ENCODE measurements around the gene KIAA1217. TPM values are rescaled to one million over a fixed set of nuclear protein-coding genes. Genes with fewer than 3 reads are reported as not detected.

The KIAA1217 gene
- polyA plus RNA-seq, 2 donors = 18.3 to 22.2 TPM

DNA sequence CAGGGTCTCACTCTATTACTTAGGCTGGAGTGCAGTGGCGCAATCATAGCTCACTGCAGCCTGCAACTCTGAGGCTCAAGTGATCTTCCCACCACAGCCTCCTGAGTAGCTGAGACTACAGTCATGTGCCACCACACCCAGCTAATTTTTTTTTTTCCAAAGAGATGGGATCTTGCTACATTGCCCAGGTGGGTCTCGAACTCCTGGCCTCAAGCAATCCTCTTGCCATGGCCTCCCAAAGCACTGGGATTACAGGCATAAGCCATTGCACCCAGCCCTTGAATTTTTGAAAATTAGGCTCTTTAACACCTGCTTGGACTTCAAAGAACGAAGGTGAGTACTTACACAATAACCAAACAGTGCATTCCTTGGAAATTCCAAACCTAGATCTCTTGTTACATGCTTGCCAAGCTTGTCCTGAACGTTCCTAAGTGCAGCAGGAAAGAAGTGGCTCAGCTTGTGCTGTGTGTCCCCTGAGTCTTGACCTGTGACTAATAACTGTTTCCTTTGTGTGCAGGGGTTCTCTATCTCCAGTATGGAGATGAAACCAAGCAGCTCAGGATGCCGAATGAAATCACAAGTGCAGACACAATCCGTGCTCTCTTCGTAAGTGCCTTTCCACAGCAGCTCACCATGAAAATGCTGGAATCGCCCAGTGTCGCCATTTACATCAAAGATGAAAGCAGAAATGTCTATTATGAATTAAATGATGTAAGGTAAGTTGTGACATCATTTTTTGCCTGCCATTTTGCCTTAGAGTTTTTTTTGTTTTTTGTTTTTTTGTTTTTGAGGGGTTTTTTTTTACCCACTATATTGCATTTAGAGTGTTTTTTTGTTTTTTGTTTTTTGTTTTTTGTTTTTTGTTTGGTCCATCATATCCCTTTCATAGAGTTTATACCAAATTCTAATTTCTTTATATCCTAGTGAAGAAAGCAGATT lies 223.8 kb downstream of the KIAA1217 start:
- Histone ChIP-seq H3K27me3 (ENCODE audit: control insufficient read depth in 1 of 2, insufficient read depth in 2 of 2, low read length in 2 of 2) (no peaks in the 10 kb centered on the region), H3K9me3 (ENCODE audit: control insufficient read depth in 2 of 2, insufficient read depth in 1 of 2, low read depth in 1 of 2, low read length in 1 of 2) (no peaks in the 10 kb centered on the region), H3K4me1 (ENCODE audit: control insufficient read depth in 2 of 2, insufficient read depth in 2 of 2, low read length in 1 of 2) (peaks cover 0 to 3% of the 10 kb centered on the region in 2 donors), H3K27ac (ENCODE audit: low read depth in 2 of 2, low read length in 1 of 2) (no peak overlapping the region), H3K36me3 (ENCODE audit: control insufficient read depth in 2 of 2, insufficient read depth in 2 of 2, low read length in 1 of 2) (no peaks in the 10 kb centered on the region), H3K4me3 (ENCODE audit: low read depth in 1 of 2, low read length in 2 of 2) (no peak overlapping the region)
- 78 to 80% methylated on average over 9 of the region's 9 CpGs for WGBS, 2 donors

DNA sequence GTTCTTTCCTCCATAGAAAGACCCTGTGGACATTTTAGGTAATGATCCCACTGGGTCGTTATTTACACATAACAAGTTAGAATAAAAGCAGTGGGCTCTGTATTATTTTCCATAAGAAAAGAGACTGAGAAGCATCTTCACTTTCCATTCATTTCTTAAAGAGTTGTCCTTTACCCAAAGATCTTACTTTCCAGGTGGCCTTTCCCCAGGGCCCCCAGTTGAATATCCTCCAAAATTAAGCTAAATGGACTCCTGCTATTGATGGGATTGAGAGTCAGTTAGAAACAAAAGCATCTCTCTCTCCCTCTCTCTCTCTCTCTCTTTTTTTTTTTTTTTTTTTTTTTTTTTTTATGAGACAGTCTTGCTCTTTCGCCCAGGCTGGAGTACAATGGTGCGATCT lies 224.8 kb downstream of the KIAA1217 start:
- H3K4me1 ChIP-seq (ENCODE audit: control insufficient read depth in 2 of 2, insufficient read depth in 2 of 2, low read length in 1 of 2) = no peaks in the 10 kb centered on the region
- H3K9me3 ChIP-seq (ENCODE audit: control insufficient read depth in 2 of 2, insufficient read depth in 1 of 2, low read depth in 1 of 2, low read length in 1 of 2) = no peaks in the 10 kb centered on the region
- 94 to 99% methylated on average over 3 of the region's 3 CpGs for WGBS, 2 donors
- H3K27ac ChIP-seq (ENCODE audit: low read depth in 2 of 2, low read length in 1 of 2) = no peak overlapping the region
- H3K4me3 ChIP-seq (ENCODE audit: low read depth in 1 of 2, low read length in 2 of 2) = no peak overlapping the region
- no peaks in the 10 kb centered on the region for H3K27me3 ChIP-seq (ENCODE audit: control insufficient read depth in 1 of 2, insufficient read depth in 2 of 2, low read length in 2 of 2)
- no peaks in the 10 kb centered on the region for H3K36me3 ChIP-seq (ENCODE audit: control insufficient read depth in 2 of 2, insufficient read depth in 2 of 2, low read length in 1 of 2)

DNA sequence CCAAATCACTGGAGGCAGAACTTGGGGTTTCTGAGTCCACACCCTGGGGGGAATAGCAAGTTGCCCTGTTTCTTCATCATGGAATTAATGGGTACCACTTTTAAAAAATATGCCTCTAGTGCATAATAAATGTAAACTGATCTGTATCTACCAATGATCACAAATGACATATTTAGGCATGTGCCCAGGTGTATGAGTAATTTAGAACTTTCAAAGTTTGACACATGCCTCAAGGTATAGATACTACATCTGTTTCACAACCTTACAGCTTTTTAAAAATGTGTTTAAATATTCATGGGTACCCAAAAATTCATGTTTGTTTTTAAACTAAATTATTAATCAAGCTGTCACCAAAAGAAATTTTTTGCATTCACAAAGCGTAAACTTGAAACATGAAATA lies 226.0 kb downstream of the KIAA1217 start:
- no peaks in the 10 kb centered on the region for H3K4me1 ChIP-seq (ENCODE audit: control insufficient read depth in 2 of 2, insufficient read depth in 2 of 2, low read length in 1 of 2)
- no peaks in the 10 kb centered on the region for H3K36me3 ChIP-seq (ENCODE audit: control insufficient read depth in 2 of 2, insufficient read depth in 2 of 2, low read length in 1 of 2)
- no peaks in the 10 kb centered on the region for H3K9me3 ChIP-seq (ENCODE audit: control insufficient read depth in 2 of 2, insufficient read depth in 1 of 2, low read depth in 1 of 2, low read length in 1 of 2)
- no peaks in the 10 kb centered on the region for H3K27me3 ChIP-seq (ENCODE audit: control insufficient read depth in 1 of 2, insufficient read depth in 2 of 2, low read length in 2 of 2)
- 69 to 83% methylated on average over 1 of the region's 1 CpG for WGBS, 2 donors
- no peak overlapping the region for H3K4me3 ChIP-seq (ENCODE audit: low read depth in 1 of 2, low read length in 2 of 2)
- no peak overlapping the region for H3K27ac ChIP-seq (ENCODE audit: low read depth in 2 of 2, low read length in 1 of 2)

DNA sequence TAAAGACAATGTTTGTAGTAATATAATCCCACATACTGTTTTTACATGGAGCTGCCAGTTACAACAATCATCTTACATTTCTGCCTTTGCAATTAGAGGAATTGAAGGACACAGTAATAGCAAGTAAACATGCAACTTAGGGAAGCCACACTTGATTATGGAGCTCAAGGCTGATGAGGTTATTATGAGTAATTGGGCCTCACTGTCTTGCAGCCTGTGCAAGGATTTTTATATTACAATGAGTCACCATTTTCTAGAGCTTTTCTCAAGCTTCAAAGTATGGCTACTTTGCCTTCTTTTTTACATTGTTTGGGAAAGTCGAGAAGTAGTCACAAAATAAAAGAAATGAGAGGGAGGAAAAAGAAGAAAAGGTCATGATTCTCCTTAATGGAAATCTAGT lies 226.4 kb downstream of the KIAA1217 start:
- Histone ChIP-seq H3K4me1 (ENCODE audit: control insufficient read depth in 2 of 2, insufficient read depth in 2 of 2, low read length in 1 of 2) (no peaks in the 10 kb centered on the region), H3K9me3 (ENCODE audit: control insufficient read depth in 2 of 2, insufficient read depth in 1 of 2, low read depth in 1 of 2, low read length in 1 of 2) (no peaks in the 10 kb centered on the region), H3K27ac (ENCODE audit: low read depth in 2 of 2, low read length in 1 of 2) (no peak overlapping the region), H3K36me3 (ENCODE audit: control insufficient read depth in 2 of 2, insufficient read depth in 2 of 2, low read length in 1 of 2) (peaks cover 0 to 2% of the 10 kb centered on the region in 2 donors), H3K27me3 (ENCODE audit: control insufficient read depth in 1 of 2, insufficient read depth in 2 of 2, low read length in 2 of 2) (no peaks in the 10 kb centered on the region), H3K4me3 (ENCODE audit: low read depth in 1 of 2, low read length in 2 of 2) (no peak overlapping the region)
- 47 to 71% methylated on average over 1 of the region's 1 CpG for WGBS, 2 donors

DNA sequence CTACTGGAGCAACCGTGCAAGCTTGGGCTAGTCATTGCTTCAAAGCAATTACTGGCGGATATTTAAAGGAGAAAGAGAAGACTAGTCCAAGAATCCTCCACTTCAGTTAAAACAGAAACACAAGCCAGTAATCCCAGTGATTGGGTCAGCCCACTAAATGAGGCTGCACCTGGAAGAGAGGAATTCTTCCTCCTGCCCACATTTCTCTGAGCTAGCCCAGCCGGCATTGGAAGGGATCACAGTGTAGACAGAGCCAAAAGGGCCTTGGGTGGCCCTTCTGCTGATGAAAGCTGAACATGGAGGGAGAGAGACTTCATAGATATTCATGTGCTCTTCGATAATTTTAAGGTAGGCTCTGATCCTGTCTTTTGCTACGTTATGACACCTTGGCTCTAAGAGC lies 228.4 kb downstream of the KIAA1217 start:
- H3K4me3 ChIP-seq (ENCODE audit: low read depth in 1 of 2, low read length in 2 of 2) = no peak overlapping the region
- whole genome bisulfite sequencing, 2 donors = 57 to 61% methylated on average over 5 of the region's 5 CpGs
- H3K36me3 ChIP-seq (ENCODE audit: control insufficient read depth in 2 of 2, insufficient read depth in 2 of 2, low read length in 1 of 2) = peaks cover 3 to 7% of the 10 kb centered on the region in 2 donors
- H3K9me3 ChIP-seq (ENCODE audit: control insufficient read depth in 2 of 2, insufficient read depth in 1 of 2, low read depth in 1 of 2, low read length in 1 of 2) = no peaks in the 10 kb centered on the region
- no peaks in the 10 kb centered on the region for H3K4me1 ChIP-seq (ENCODE audit: control insufficient read depth in 2 of 2, insufficient read depth in 2 of 2, low read length in 1 of 2)
- H3K27ac ChIP-seq (ENCODE audit: low read depth in 2 of 2, low read length in 1 of 2) = no peak overlapping the region
- no peaks in the 10 kb centered on the region for H3K27me3 ChIP-seq (ENCODE audit: control insufficient read depth in 1 of 2, insufficient read depth in 2 of 2, low read length in 2 of 2)

DNA sequence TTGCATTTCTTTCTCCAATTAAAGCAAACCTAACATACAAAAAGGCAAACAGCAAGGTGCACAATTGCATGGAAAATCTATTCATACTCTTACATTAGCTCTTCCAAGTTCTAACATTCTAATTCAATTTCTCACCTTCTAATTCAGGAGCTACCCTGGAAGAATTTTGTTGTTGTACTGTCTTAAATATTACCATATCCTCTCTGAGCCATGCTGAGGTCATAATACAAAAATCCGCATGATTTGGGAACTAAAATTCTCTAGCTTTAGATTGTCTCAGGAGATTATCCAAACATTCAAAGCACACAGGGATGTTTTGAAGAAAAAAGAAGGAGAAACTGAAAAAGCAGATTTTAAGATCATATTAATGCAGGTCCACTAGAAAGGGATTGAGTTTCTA lies 229.9 kb downstream of the KIAA1217 start:
- 74 to 94% methylated on average over 1 of the region's 1 CpG for WGBS, 2 donors
- Histone ChIP-seq H3K4me1 (ENCODE audit: control insufficient read depth in 2 of 2, insufficient read depth in 2 of 2, low read length in 1 of 2) (no peaks in the 10 kb centered on the region), H3K4me3 (ENCODE audit: low read depth in 1 of 2, low read length in 2 of 2) (no peak overlapping the region), H3K27ac (ENCODE audit: low read depth in 2 of 2, low read length in 1 of 2) (no peak overlapping the region), H3K27me3 (ENCODE audit: control insufficient read depth in 1 of 2, insufficient read depth in 2 of 2, low read length in 2 of 2) (no peaks in the 10 kb centered on the region), H3K9me3 (ENCODE audit: control insufficient read depth in 2 of 2, insufficient read depth in 1 of 2, low read depth in 1 of 2, low read length in 1 of 2) (no peaks in the 10 kb centered on the region), H3K36me3 (ENCODE audit: control insufficient read depth in 2 of 2, insufficient read depth in 2 of 2, low read length in 1 of 2) (peaks cover 3 to 7% of the 10 kb centered on the region in 2 donors)

DNA sequence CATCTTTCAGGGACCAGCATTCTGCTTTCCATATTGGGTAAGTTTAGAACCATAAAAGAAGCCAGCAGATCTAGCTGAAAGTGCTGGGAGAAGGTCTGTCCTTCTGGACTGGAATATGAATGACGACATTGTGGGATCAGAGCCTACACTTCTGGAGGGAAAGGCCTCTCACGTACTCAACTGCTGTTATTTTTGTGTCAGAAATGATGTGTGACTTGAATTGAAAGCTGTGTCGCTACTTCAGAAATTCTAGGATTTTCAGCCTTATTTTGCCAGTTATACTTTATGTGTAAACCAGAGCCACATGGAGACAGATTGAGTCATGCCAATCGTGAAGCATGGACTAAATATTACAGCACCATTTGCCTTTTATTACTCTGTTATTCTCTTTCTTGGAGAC lies 231.0 kb downstream of the KIAA1217 start:
- Histone ChIP-seq H3K27ac (ENCODE audit: low read depth in 2 of 2, low read length in 1 of 2) (no peak overlapping the region), H3K4me1 (ENCODE audit: control insufficient read depth in 2 of 2, insufficient read depth in 2 of 2, low read length in 1 of 2) (no peaks in the 10 kb centered on the region), H3K9me3 (ENCODE audit: control insufficient read depth in 2 of 2, insufficient read depth in 1 of 2, low read depth in 1 of 2, low read length in 1 of 2) (no peaks in the 10 kb centered on the region), H3K36me3 (ENCODE audit: control insufficient read depth in 2 of 2, insufficient read depth in 2 of 2, low read length in 1 of 2) (peaks cover 3 to 7% of the 10 kb centered on the region in 2 donors), H3K4me3 (ENCODE audit: low read depth in 1 of 2, low read length in 2 of 2) (no peak overlapping the region), H3K27me3 (ENCODE audit: control insufficient read depth in 1 of 2, insufficient read depth in 2 of 2, low read length in 2 of 2) (no peaks in the 10 kb centered on the region)
- 77 to 80% methylated on average over 4 of the region's 4 CpGs for WGBS, 2 donors

DNA sequence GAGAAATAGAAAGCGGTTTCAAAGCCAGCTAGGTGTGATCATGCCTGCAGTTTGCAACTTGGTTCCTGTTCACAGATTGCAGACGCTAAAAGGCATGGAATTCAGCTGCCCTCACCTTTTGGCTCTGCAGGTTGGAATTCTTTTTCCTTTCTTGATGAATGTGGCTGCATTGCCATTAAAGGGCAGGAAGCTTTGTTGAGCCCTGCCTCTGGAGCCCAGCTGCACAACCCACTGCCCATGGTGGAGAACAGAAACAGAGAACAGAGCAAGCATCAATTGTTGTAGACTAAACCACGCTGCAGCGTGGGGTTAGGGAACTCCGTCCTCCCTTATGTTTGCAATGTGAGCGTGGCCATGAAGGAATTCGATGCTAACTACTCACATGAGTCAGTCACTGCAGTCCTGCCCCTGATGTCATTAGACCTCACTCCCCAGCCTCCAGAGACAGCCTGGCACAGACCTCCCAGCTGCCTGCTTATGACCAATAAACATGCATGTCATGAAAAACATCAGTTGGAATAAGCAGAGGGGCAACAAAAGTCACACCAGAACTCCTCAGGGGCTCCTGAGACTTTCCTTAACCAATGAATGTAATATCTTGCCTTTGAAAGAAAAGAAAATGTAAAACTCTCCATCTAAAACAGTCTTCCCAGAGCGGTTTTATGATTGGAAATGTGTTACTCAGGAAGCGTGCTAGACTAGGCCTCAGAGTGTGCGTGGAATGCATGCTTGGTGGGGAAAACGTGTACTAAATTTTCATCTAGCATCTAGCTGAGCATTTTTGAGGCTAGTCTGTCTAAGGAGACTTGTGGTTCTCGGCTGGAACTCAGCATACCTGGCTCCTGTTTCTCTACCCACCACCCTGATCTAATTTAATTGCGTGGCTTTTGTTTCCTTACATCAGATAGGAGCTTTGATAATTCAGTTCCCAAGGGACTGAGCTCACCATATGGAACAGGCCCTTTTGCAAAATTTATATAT lies 232.2 kb downstream of the KIAA1217 start:
- 88 to 91% methylated on average over 13 of the region's 13 CpGs for WGBS, 2 donors
- Histone ChIP-seq H3K4me1 (ENCODE audit: control insufficient read depth in 2 of 2, insufficient read depth in 2 of 2, low read length in 1 of 2) (no peaks in the 10 kb centered on the region), H3K36me3 (ENCODE audit: control insufficient read depth in 2 of 2, insufficient read depth in 2 of 2, low read length in 1 of 2) (peaks cover 3 to 7% of the 10 kb centered on the region in 2 donors), H3K4me3 (ENCODE audit: low read depth in 1 of 2, low read length in 2 of 2) (no peak overlapping the region), H3K9me3 (ENCODE audit: control insufficient read depth in 2 of 2, insufficient read depth in 1 of 2, low read depth in 1 of 2, low read length in 1 of 2) (no peaks in the 10 kb centered on the region), H3K27me3 (ENCODE audit: control insufficient read depth in 1 of 2, insufficient read depth in 2 of 2, low read length in 2 of 2) (no peaks in the 10 kb centered on the region), H3K27ac (ENCODE audit: low read depth in 2 of 2, low read length in 1 of 2) (no peak overlapping the region)

DNA sequence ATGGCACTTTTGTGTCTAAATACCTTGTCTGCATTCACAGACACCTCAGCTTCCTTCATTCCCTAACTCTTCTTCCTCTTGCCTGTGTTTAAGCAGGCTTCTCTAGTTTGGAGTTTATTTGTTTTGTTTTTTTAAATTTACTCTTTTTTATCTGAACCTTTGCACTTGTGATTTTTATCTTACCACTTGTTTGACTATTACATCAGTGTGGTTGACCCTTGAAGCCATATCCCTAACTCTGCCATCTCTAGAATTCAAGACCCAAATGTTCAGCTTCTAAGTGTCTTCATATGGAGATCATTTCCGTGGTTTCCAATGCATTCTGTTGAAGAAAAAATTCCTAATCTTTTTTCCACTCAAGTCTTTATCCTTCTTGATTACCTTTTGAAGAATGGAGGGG lies 233.3 kb downstream of the KIAA1217 start:
- H3K4me3 ChIP-seq (ENCODE audit: low read depth in 1 of 2, low read length in 2 of 2) = no peak overlapping the region
- WGBS, 2 donors = 79 to 89% methylated on average over 1 of the region's 1 CpG
- H3K27me3 ChIP-seq (ENCODE audit: control insufficient read depth in 1 of 2, insufficient read depth in 2 of 2, low read length in 2 of 2) = no peaks in the 10 kb centered on the region
- no peaks in the 10 kb centered on the region for H3K9me3 ChIP-seq (ENCODE audit: control insufficient read depth in 2 of 2, insufficient read depth in 1 of 2, low read depth in 1 of 2, low read length in 1 of 2)
- H3K4me1 ChIP-seq (ENCODE audit: control insufficient read depth in 2 of 2, insufficient read depth in 2 of 2, low read length in 1 of 2) = no peaks in the 10 kb centered on the region
- peaks cover 3 to 7% of the 10 kb centered on the region in 2 donors for H3K36me3 ChIP-seq (ENCODE audit: control insufficient read depth in 2 of 2, insufficient read depth in 2 of 2, low read length in 1 of 2)
- no peak overlapping the region for H3K27ac ChIP-seq (ENCODE audit: low read depth in 2 of 2, low read length in 1 of 2)

All from esophagus (tissue), 2 donors.